IMR-90 (cell line): Measurements from ENCODE around the gene ASTN2. TPM values are rescaled to one million over a fixed set of nuclear protein-coding genes. Genes with fewer than 3 reads are reported as not detected.

Experiments
- ATAC-seq: fragments of 200-7000 bp; cut with Tn5 transposase; 2 replicates; pipeline ENCODE4 v1.9.1; 2020; ENCODE audit warnings: low read depth, mild to moderate bottlenecking, moderate library complexity
- BruUV-seq: library from RNA; stranded (reverse); fragments of 400-500 nt; replicated peaks from 2 replicates; lab custom pipeline; 2021; lab: Mats Ljungman, UMichigan
- CTCF ChIA-PET: fragments of 300-600 bp; formaldehyde crosslinking; extraction: SDS; loops from one replicate; lab custom pipeline; 2021; ENCODE audit warnings: antibody characterized with exemption; lab: Yijun Ruan, JAX
- POLR2A ChIA-PET: fragments of 300-600 bp; sonication (Branson Sonifier 250); formaldehyde crosslinking; loops from one replicate; lab custom pipeline; 2022; ENCODE audit warnings: antibody characterized with exemption; ENCODE audit not compliant: unreplicated experiment; lab: Charles Lee
- DNase-seq: peaks from one replicate; pipeline ENCODE4 v3.0.0; 2013
- H2AFZ ChIP-seq: replicated peaks from 2 replicates; pipeline ENCODE3; 2013; ENCODE audit warnings: low read length, mild to moderate bottlenecking; ENCODE audit not compliant: poor library complexity
- H2AK5ac ChIP-seq: 2 replicates; pipeline ENCODE4 v1.6.1; 2013; ENCODE audit warnings: low read depth, low read length, inconsistent platforms
- H2AK9ac ChIP-seq: replicated peaks from 2 replicates; pipeline ENCODE3; 2013; ENCODE audit warnings: mild to moderate bottlenecking, low read depth, low read length, moderate library complexity; ENCODE audit not compliant: poor library complexity
- H2BK120ac ChIP-seq: 2 replicates; pipeline ENCODE4 v1.6.1; 2013; ENCODE audit warnings: low read depth, low read length, inconsistent platforms
- H2BK15ac ChIP-seq: 3 replicates; pipeline ENCODE4 v1.6.1; 2013; ENCODE audit warnings: low read depth, low read length, inconsistent platforms
- H2BK20ac ChIP-seq: 2 replicates; pipeline ENCODE4 v1.6.1; 2013; ENCODE audit warnings: low read depth, mild to moderate bottlenecking, inconsistent platforms, low read length, moderate library complexity
- H2BK5ac ChIP-seq: 2 replicates; pipeline ENCODE4 v1.6.1; 2013; ENCODE audit warnings: mild to moderate bottlenecking, low read depth, low read length, inconsistent platforms; ENCODE audit not compliant: poor library complexity, severe bottlenecking
- H3K14ac ChIP-seq: replicated peaks from 2 replicates; pipeline ENCODE4 v1.6.1; 2013; ENCODE audit warnings: low read depth, low read length, inconsistent platforms
- H3K18ac ChIP-seq: 2 replicates; pipeline ENCODE4 v1.6.1; 2013; ENCODE audit warnings: low read depth, low read length, control low read depth
- H3K23ac ChIP-seq: 2 replicates; pipeline ENCODE4 v1.6.1; 2013; ENCODE audit warnings: low read depth, low read length, inconsistent platforms
- H3K27ac ChIP-seq: 2 replicates; pipeline ENCODE4 v1.5.1; 2013; ENCODE audit warnings: mild to moderate bottlenecking, control low read depth, low read length; ENCODE audit not compliant: insufficient read depth
- H3K27me3 ChIP-seq: 2 replicates; pipeline ENCODE4 v1.6.1; 2013; ENCODE audit warnings: low read length; ENCODE audit not compliant: control insufficient read depth, insufficient read depth
- H3K36me3 ChIP-seq: 2 replicates; pipeline ENCODE4 v1.6.1; 2013; ENCODE audit warnings: low read length, mixed read lengths; ENCODE audit not compliant: control insufficient read depth, insufficient read depth
- H3K4ac ChIP-seq: 2 replicates; pipeline ENCODE4 v1.6.1; 2013; ENCODE audit warnings: low read depth, low read length, inconsistent platforms
- H3K4me1 ChIP-seq: 2 replicates; pipeline ENCODE4 v1.6.1; 2013; ENCODE audit warnings: low read length, mixed read lengths; ENCODE audit not compliant: control insufficient read depth, insufficient read depth
- H3K4me2 ChIP-seq: 2 replicates; pipeline ENCODE4 v1.6.1; 2013; ENCODE audit warnings: low read depth, mild to moderate bottlenecking, control low read depth, low read length, moderate library complexity
- H3K4me3 ChIP-seq: 2 replicates; pipeline ENCODE4 v1.5.1; 2013; ENCODE audit warnings: low read depth, mild to moderate bottlenecking, control low read depth, low read length, moderate library complexity; ENCODE audit not compliant: insufficient read depth
- H3K56ac ChIP-seq: 2 replicates; pipeline ENCODE4 v1.6.1; 2013; ENCODE audit warnings: low read length, inconsistent platforms; ENCODE audit not compliant: insufficient read depth; ENCODE audit errors: extremely low read depth
- H3K79me1 ChIP-seq, 2 experiments: 2 replicates each; pipeline ENCODE4 v1.6.1; 2013; ENCODE audit warnings: low read length in 2 of 2, inconsistent platforms in 1 of 2, low read depth in 1 of 2
- H3K9ac ChIP-seq: 2 replicates; pipeline ENCODE4 v1.6.1; 2013; ENCODE audit warnings: low read depth, low read length, control low read depth
- H3K9me1 ChIP-seq: 2 replicates; pipeline ENCODE4 v1.6.1; 2013; ENCODE audit warnings: low read length, inconsistent platforms; ENCODE audit not compliant: insufficient read depth
- H3K9me3 ChIP-seq: 2 replicates; pipeline ENCODE4 v1.6.1; 2013; ENCODE audit warnings: low read length; ENCODE audit not compliant: control insufficient read depth, insufficient read depth
- H4K20me1 ChIP-seq: 2 replicates; pipeline ENCODE4 v1.6.1; 2013; ENCODE audit warnings: low read length, inconsistent platforms; ENCODE audit not compliant: insufficient read depth
- H4K5ac ChIP-seq: 2 replicates; pipeline ENCODE4 v1.6.1; 2013; ENCODE audit warnings: mild to moderate bottlenecking, low read depth, low read length, control low read depth
- H4K8ac ChIP-seq, 2 experiments: 2 replicates each; pipeline ENCODE4 v1.6.1; 2013; ENCODE audit warnings: low read depth in 2 of 2, low read length in 2 of 2, control low read depth in 1 of 2, inconsistent platforms in 1 of 2
- H4K91ac ChIP-seq: 2 replicates; pipeline ENCODE4 v1.6.1; 2013; ENCODE audit warnings: low read depth, low read length, inconsistent platforms; ENCODE audit not compliant: insufficient read depth
- BHLHE40 ChIP-seq: fragments of 150-350 bp; IDR thresholded peaks from 2 replicates; pipeline ENCODE4 v1.6.1; 2016; ENCODE audit warnings: mild to moderate bottlenecking, low read depth, low read length
- CEBPB ChIP-seq: IDR thresholded peaks from 2 replicates; pipeline ENCODE4 v1.6.1; 2012; ENCODE audit warnings: low read depth, low read length, improper control_type of control experiment
- FOS ChIP-seq: fragments of 150-350 bp; IDR thresholded peaks from 2 replicates; pipeline ENCODE4 v1.6.1; 2016; ENCODE audit warnings: low read depth, low read length
- RFX5 ChIP-seq: IDR thresholded peaks from 2 replicates; pipeline ENCODE4 v1.8.0; 2012; ENCODE audit warnings: low read depth, mild to moderate bottlenecking, low read length, moderate library complexity
- WGBS, 2 experiments: methylation state at CpG; one replicate each; pipeline versions ENCODE4 v1.1.5 to v1.1.7; 2013; ENCODE audit warnings: missing lambda C conversion rate in 2 of 2; ENCODE audit not compliant: insufficient read length in 1 of 2; ENCODE audit errors: extremely low coverage in 2 of 2; 5-methylcytosine and 5-hydroxymethylcytosine counted together
- dilution Hi-C: fragments of 300-500 bp; cut with HindIII; formaldehyde crosslinking; loops from one replicate; pipeline ENCODE4 v1.14.3; 2018; ENCODE audit warnings: low sequenced_read_pairs; ENCODE audit not compliant: unreplicated experiment
- in situ Hi-C: fragments of 300-500 bp; cut with MboI; formaldehyde crosslinking; loops from 3 replicates; pipeline ENCODE4 v1.14.3; 2019; ENCODE audit warnings: low sequenced_read_pairs, inconsistent platforms, mixed read lengths
- intact Hi-C: fragments of 100-400 bp; cut with micrococcal nuclease; formaldehyde crosslinking; loops from 2 replicates; pipeline ENCODE4 v1.10.0; 2022
- polyA plus RNA-seq, 3 experiments: library from polyadenylated mRNA; depleted of rRNA; stranded (reverse); fragments of >200 nt; gene quantifications; 2 replicates each; pipeline ENCODE4 v1.2.3, GENCODE V29; 2012; ENCODE audit warnings: low replicate concordance in 1 of 3
- total RNA-seq: library from RNA; depleted of rRNA; stranded (reverse); fragments of >200 nt; gene quantifications from 2 replicates; pipeline ENCODE4 v1.2.3, GENCODE V29; 2012
- TF ChIP-seq, protein P1 (sequence below): fragments of 150-350 bp; IDR thresholded peaks from 2 replicates; pipeline ENCODE4 v1.6.1; 2017; ENCODE audit warnings: mild to moderate bottlenecking, antibody characterized with exemption, low read length, low read depth
- TF ChIP-seq, protein P2 (sequence below): fragments of 150-350 bp; IDR thresholded peaks from 2 replicates; pipeline ENCODE4 v1.6.1; 2016; ENCODE audit warnings: low read depth, mild to moderate bottlenecking, low read length, moderate library complexity, borderline replicate concordance

The ASTN2 gene
- total and polyA plus RNA-seq, 2 of the 4 experiments (the other 2 are of a cell fraction) = 3.8 to 6.8 TPM

DNA sequence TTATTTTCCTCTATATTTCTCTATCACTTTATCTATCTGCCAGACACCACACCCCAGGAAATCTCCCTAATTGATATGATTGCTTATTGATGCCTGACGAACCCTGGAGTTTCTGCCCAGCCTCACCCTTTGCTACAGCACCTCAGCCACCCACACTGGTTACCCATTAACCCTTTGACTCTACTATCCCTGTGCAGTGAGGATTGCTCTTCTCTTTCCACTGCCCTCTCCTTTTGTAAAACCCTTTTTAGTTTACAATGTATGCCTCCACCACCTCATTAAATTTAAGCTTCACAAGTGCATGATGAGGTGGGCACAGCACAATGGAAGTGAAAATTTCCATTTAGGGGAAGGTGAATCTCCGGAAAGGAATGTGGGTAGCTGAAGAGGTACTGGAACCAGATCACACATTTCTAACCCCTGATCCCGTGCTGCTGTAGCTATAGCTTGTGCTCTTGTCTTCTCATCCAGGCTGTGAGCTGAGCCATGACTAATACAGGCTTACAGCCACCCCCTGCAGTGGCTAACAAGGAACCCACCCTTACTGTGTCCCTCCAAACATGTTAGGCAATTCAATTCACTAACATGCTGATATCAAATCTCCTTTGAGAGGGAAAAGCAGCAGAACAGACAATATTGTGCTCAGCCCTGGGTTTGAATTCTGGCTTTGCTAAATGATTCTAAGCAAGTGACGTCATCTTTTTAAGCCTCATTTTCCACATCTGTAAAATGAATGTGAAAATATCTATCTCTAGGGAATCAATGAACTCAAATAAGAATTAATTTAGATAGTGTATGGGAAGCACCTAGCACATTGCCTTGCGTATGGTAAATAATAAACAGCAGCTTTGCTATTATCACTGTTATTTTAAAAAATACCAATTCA lies 914.6 kb downstream of the ASTN2 start:
- no peak overlapping the region for H3K4me2 ChIP-seq

More for the DNA sequence above, 914.6 kb downstream of the ASTN2 start:
- POLR2A ChIA-PET = no interaction called here
- Histone ChIP-seq H2BK120ac (no peak overlapping the region), H3K14ac (no peak overlapping the region), H3K36me3 (no peaks in the 10 kb centered on the region), H4K20me1 (no peaks in the 10 kb centered on the region), H3K9me1 (no peaks in the 10 kb centered on the region), H3K9me3 (no peaks in the 10 kb centered on the region), H4K91ac (no peak overlapping the region), H3K79me1 (no peaks in the 10 kb centered on the region), H3K9ac (no peak overlapping the region), H2BK20ac (no peak overlapping the region), H2AFZ (peak overlapping the region; percentile 10), H4K8ac (no peak overlapping the region), H2BK15ac (no peak overlapping the region), H2AK9ac (no peak overlapping the region), H3K23ac (no peak overlapping the region), H3K4me3 (no peak overlapping the region), H3K4ac (no peak overlapping the region), H2BK5ac (no peak overlapping the region), H4K5ac (no peak overlapping the region), H3K27ac (no peak overlapping the region), H3K27me3 (no peaks in the 10 kb centered on the region; the same call in 1 of the 2 replicates), H3K4me1 (no peaks in the 10 kb centered on the region), H3K18ac (no peak overlapping the region), H3K56ac (no peak overlapping the region), H2AK5ac (no peak overlapping the region)
- WGBS, 2 experiments = no CpG with 5 or more reads among the region's 5 CpGs
- in situ Hi-C loops = no loop called here
- no TSS peak for BruUV-seq
- ATAC-seq = peak; percentile 92
- TF ChIP-seq, protein P1, sequence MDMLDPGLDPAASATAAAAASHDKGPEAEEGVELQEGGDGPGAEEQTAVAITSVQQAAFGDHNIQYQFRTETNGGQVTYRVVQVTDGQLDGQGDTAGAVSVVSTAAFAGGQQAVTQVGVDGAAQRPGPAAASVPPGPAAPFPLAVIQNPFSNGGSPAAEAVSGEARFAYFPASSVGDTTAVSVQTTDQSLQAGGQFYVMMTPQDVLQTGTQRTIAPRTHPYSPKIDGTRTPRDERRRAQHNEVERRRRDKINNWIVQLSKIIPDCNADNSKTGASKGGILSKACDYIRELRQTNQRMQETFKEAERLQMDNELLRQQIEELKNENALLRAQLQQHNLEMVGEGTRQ = no peak
- no peak for TF ChIP-seq RFX5
- TF ChIP-seq, protein P2, sequence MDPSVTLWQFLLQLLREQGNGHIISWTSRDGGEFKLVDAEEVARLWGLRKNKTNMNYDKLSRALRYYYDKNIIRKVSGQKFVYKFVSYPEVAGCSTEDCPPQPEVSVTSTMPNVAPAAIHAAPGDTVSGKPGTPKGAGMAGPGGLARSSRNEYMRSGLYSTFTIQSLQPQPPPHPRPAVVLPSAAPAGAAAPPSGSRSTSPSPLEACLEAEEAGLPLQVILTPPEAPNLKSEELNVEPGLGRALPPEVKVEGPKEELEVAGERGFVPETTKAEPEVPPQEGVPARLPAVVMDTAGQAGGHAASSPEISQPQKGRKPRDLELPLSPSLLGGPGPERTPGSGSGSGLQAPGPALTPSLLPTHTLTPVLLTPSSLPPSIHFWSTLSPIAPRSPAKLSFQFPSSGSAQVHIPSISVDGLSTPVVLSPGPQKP = no peak
- peak; percentile 72 for TF ChIP-seq CEBPB
- TF ChIP-seq FOS = 0 out of 2 replicates have a peak, but pooled peaks have one; percentile 23
- peak; percentile 93 for TF ChIP-seq BHLHE40
- CTCF ChIA-PET = no interaction called here
- dilution Hi-C loops = no loop called here
- intact Hi-C loops = no loop called here
- DNase-seq = peak; percentile 71
